Measurements from ENCODE around the gene KDM8.
"Not testable (repeated sequence)": the region's sequence is repeated elsewhere in the genome, so short reads cannot be mapped to it uniquely, and the experiment has no call there.

Gene KDM8

DNA sequence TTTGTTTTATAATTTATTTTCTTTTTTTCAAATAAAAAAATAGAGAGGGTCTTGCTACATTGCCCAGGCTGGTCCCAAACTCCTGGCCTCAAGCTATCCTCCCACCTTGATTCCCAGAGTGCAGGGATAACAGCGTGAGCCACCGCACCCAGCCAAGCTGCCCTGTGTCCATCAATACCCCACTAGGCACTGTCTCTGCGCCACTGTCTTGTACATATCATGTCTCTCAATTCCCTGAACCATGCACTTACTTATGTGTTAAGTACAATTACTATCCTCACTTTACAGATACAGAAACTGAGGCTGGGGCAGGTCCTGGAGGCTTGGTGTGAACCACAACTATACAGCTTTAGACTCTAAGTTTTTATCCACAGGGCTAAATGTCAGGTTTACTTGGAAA, 53.5 kb downstream of the KDM8 start:
- TF ChIP-seq CTCF (IDR thresholded peaks at IDR 0.05; ENCODE audit: low read depth, low read length): no peak
- DNase-seq (ENCODE audit: extremely low read depth, low read depth): no peak

DNA sequence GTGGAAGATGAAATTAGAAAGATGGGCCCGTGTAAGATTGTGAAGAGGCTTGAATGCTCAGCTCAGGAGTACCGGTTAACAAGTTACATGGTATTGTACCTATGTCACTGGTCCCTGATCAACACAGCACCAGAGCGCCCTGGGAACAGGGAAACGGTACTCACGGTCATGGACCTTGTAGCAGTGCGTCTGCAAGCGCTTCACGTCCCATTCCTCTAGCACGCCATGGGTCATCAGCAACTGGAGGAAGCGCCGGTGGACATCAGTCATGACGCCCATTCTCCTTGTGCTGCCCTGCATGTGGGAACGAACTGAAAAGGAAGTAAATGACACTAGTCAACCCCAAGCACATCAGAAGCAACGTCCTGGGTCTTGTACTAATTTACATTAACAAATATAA, 53.9 kb downstream of the KDM8 start:
- no peak for DNase-seq (ENCODE audit: extremely low read depth, low read depth)
- no peak for TF ChIP-seq CTCF (IDR thresholded peaks at IDR 0.05; ENCODE audit: low read depth, low read length)

DNA sequence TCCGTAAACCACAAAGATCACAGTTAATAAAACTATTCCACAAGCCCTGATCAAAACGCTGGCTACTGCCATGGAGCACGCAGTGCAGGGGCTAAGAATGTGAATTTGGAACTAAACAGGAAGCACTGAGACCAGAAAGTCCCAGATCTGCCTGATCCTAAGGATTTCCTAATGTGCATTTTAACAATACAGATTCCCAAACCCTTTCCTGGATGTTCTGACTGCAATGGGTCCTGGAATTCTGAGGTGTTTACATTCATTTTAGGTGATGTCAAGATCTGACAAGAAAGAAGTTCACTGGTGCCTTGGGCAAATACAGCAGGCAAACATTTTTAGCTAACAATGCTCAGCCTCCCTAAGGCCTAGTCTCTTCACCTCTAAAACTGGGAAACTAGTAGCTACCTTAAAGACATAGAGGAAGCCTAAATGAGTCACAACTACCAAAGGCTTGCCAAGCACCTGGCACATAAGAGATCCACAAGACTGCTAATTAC, 55.0 kb downstream of the KDM8 start:
- no peak for TF ChIP-seq CTCF (IDR thresholded peaks at IDR 0.05; ENCODE audit: low read depth, low read length)
- DNase-seq (ENCODE audit: extremely low read depth, low read depth): no peak

DNA sequence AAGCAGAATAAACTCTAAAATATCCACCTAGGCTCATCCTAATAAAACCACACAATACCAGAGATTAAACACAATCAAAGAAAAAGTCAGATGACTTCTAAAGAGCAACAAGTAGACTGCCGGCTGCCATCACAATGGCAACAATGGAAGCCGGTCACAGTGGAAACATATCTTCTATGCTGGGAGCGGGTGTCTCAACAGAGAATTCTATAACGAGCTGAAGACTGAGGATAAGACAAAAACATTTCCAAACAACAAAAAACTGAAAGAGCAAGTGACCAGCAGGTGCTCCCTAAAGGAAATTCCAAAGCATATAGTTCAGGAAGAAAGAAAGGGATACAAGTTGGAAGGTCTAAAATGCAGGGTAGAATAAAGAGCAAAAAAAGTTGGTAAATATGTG, 56.4 kb downstream of the KDM8 start:
- TF ChIP-seq CTCF (IDR thresholded peaks at IDR 0.05; ENCODE audit: low read depth, low read length): no peak

DNA sequence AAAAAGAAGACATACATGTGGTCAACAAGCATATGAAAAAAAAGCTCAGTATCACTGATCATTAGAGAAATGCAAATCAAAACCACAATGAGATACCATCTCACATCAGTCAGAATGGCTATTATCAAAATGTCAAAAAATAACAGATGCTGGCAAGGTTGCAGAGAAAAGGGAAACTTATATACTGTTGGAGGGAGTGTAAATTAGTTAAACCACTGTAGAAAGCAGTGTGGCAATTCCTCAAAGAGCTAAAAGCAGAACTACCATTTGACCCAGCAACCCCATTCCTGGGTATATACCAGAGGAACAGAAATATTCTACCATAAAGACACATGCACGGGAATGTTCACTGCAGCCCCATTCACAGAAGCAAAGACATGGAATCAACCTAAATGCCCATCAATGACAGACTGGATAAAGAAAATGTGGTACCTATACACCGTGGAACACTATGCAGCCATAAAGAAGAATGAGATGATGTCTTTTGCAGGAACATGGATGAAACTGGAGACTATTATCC, 59.6 kb downstream of the KDM8 start:
- DNase-seq (ENCODE audit: extremely low read depth, low read depth): not testable (repeated sequence)

More for the DNA sequence above, 56.4 kb downstream of the KDM8 start:
- no peak for DNase-seq (ENCODE audit: extremely low read depth, low read depth)

DNA sequence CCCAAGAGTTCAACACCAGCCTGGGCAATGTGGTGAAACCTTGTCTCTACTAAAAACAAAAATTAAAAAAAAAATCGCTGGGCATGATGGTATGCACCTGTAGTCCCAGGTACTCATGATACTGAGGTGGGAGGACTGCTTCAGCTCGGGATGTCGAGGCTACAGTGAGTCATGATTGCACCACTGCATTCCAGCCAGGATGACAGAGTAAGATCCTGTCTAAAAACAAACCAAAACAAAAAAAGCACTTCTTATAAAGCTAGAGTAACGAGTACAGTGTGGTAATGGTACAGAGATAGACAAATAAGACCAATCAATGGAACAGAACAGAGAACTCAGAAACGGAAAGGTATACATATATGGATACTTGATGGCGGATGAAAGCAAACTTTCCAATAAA, 60.8 kb downstream of the KDM8 start:
- DNase-seq (ENCODE audit: extremely low read depth, low read depth): no peak
- no peak for TF ChIP-seq CTCF (IDR thresholded peaks at IDR 0.05; ENCODE audit: low read depth, low read length)

DNA sequence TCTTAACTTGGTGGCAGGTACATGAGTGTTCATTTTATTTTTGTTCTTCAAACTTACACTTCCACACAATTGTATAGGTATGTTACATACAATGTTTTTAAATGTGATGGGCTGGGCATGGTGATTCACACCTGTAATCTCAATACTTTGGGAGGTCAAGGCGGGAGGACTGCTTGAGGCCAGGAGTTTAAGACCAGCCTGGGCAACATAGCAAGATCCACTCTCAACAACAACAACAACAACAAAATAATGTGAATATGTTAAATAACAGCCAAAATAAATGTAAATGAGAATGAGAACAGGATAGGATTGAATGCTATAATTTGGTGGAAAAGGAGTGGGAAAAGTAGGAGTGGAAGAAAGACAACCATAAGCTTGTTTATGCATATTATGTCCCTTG, 62.7 kb downstream of the KDM8 start:
- DNase-seq (ENCODE audit: extremely low read depth, low read depth): no peak
- no peak for TF ChIP-seq CTCF (IDR thresholded peaks at IDR 0.05; ENCODE audit: low read depth, low read length)

DNA sequence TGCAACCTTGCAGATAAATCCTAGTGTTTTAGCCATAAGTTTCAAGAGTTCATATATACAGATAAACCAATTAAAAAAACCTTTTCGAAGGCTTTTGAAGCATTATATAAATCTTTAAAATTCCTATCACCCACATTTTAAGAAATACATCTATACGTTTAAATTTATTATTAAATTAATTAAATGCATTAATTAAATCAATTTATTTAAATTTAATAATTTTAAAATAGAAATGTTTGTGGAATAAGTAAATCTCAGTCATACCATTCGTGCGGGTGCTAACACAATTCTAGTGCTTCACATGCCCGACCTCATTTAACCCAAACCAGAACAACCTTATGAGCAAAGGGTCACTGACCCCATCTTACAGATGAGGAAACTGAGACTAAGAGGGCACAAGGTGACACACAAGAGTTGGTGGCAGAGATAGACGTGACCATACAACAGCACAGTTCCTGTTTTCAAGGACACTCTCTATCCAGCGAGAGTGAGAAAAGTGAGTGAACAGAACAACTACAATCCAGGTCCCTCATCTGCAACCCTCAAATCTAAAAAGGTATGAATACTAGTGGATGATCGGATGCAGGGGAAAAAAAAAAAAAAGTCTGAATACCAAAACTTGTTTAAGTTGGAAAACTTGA, 63.8 kb downstream of the KDM8 start:
- TF ChIP-seq CTCF (IDR thresholded peaks at IDR 0.05; ENCODE audit: low read depth, low read length): no peak
- DNase-seq (ENCODE audit: extremely low read depth, low read depth): no peak

Data from AG09319 (cell line).